PFSK-1 (cell line): ENCODE results near the gene NHLRC2.

ENCODE experiments used
- REST ChIP-seq, 2 experiments: IDR thresholded peaks; 2 replicates each; pipeline versions ENCODE4 v1.6.1 to v1.8.0; 2011 to 2012; ENCODE audit warnings: low read depth in 2 of 2, low read length in 2 of 2, control low read depth in 1 of 2, inconsistent platforms in 1 of 2, mild to moderate bottlenecking in 1 of 2, moderate library complexity in 1 of 2; ENCODE audit not compliant: insufficient read depth in 1 of 2
- SIN3A ChIP-seq: IDR thresholded peaks from 2 replicates; pipeline ENCODE4 v1.6.1; 2012; ENCODE audit warnings: mild to moderate bottlenecking, low read length, moderate library complexity, borderline replicate concordance; ENCODE audit not compliant: insufficient read depth

GRCh38 chr10:113920875-113921274 lies 66.4 kb downstream of the NHLRC2 start:
- TF ChIP-seq REST (IDR thresholded peaks at IDR 0.05; ENCODE audit: insufficient read depth in 1 of 2, low read depth in 2 of 2, low read length in 2 of 2) (no peak), SIN3A (no peak)
